HL-60 (cell line): ENCODE results near the gene BEND2.

ENCODE experiments used
- CTCF ChIP-seq: IDR thresholded peaks from one replicate; pipeline ENCODE4 v1.5.1; 2011; ENCODE audit warnings: low read length, control low read depth, inconsistent platforms; ENCODE audit not compliant: insufficient read depth
- GABPA ChIP-seq: IDR thresholded peaks from 2 replicates; pipeline ENCODE4 v1.6.1; 2012; ENCODE audit warnings: low read depth
- POLR2AphosphoS5 ChIP-seq: IDR thresholded peaks from 2 replicates; pipeline ENCODE4 v1.6.1; 2012; ENCODE audit warnings: low read depth
- REST ChIP-seq: IDR thresholded peaks from 2 replicates; pipeline ENCODE4 v1.6.1; 2012; ENCODE audit warnings: low read depth; ENCODE audit not compliant: insufficient replicate concordance
- SPI1 ChIP-seq: IDR thresholded peaks from 2 replicates; pipeline ENCODE4 v1.6.1; 2012; ENCODE audit warnings: low read depth, mild to moderate bottlenecking, borderline replicate concordance

GRCh38 chrX:18172970-18173369 is 47.7 kb downstream of the BEND2 start:
- TF ChIP-seq CTCF (no peak), REST (no peak), POLR2AphosphoS5 (no peak), GABPA (no peak), SPI1 (no peak)
